ENCODE results near the gene LRRC55.

Gene LRRC55

DNA sequence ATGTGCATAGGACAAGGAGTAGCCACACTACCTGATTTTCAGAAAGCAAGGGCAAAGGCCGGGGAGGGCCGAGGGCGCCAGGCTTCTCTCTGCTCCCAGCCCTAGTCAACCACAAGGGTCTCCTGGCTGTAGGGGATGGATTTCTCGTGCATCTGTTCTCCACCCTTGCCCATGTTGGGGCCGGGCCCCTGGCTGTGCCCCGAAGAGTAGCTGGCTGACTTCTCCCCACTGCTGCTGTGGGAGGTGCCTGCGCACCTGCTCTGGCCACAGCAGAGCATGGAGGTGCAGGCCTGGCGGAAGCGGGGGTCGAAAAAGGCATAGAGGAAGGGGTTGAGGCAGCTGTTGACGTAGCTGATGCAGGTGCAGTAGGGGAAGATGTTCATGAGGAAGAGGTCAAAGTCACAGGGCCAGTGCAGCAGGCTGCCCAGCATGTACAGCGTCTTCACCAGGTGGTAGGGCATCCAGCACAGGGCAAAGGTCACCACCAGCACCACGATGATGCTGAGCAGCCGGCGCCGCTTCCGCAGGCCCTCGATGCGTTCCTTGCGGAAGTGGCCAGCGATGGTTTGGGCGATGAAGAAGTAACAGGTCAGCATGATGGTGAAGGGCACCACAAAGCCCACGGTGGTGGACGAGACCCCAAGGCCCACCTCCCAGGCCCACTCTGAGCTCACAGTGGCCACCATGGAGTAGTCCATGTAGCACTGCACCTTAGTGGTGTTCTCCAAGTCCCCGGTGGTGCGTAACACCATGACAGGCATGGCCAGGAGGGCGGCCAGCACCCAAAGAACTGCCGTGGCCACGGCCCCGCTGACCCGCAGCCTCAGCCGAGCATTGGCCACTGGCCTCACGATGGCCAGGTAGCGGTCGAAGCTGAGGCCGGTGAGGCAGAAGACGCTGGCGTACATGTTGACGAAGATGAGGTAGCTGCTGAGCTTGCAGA is 54.3 kb downstream of the LRRC55 start:
- no peak for DNase-seq (ENCODE audit: low read depth, low spot score)

DNA sequence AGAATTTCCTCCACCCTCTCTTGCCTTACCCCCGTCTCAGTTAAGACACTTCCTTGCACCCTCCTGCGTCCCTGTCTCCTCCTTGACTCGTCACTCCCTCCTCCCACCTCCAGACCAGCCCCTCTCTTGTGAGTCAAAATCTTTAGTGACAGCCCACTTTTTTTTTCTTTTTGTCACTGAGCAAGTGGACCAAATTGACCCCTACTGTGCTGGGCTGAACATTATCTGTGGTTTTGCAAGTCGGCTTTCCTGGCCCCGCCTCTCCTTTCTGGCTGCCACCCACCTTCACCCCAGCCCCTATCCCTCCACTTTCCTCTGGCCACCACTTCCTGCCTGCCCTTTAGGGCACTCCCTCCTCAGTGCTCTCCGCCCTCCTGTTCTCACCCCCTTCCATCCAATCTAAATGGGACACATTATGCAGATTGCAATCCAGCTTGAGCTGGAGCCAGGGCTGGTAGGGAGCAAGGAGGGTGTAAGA is 55.5 kb downstream of the LRRC55 start, which contains the start of gene APLNR:
TSS of gene APLNR (minus strand) at position 47 of the 478 bp plus-strand sequence. CDS start 246 bp downstream, outside the sequence.
- no peak for DNase-seq (ENCODE audit: low read depth, low spot score)

DNA sequence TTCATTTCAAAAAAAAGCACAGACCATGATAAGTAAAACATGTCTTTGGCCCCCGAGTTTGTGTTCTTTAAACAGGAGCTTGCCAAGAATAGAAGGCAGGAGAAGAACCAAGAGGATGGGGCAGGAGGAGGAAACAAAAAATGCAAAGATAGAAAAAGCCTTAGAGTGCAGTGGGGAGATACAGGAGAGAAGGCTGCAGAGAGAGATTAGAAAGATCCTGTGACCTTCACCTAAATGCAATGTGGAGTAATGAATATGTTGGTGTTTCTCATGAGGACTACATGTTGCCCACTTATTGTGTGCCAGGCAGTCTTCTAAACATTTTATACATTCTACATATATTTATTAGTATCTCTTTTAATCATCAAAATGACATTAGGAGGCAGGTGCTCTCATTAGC is 57.6 kb downstream of the LRRC55 start:
- no peak for DNase-seq (ENCODE audit: low read depth, low spot score)

DNA sequence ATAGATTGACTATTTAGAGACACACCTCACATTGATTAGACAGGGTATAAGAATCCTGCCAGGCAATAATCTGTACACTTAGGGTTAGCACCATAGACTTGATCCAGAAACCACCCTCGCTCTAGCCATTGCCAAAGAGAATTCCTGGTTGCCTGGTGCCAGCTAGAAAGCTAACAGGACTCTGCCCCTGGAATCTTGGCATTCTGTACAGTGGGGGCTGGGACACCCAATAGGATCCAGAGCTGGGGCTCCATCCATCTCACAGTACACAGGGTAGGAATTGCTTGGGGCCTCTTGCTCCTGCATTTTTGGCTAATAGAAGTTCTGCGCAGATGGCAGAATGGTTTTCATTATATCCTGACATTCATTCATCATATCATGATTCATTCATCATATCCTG is 58.3 kb downstream of the LRRC55 start:
- DNase-seq (ENCODE audit: low read depth, low spot score) = no peak

DNA sequence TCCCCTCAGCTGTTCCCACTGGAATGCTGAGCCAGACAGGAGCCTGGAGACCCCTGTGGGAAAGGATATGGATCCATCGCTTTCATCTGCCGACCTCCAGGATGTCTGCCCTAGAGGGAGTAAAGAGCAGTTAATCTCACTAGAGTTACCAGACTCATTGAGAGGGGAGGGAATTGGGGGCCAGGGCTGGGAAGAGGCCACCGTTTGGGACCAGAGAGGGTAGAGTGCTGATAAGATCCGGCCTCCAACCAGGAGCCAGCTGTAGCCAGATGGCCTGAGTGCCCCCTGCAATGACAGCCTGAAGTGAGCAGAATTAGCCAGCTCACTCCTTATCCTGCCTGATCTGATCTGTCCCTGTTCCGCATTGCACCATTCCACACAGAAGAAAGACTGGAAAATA is 59.0 kb downstream of the LRRC55 start:
- DNase-seq (ENCODE audit: low read depth, low spot score) = no peak

Measured in brain pericyte (primary cell).